IPS-20b (cell line): ENCODE measurements around the gene UCN2.

Source experiments
- H3K27ac ChIP-seq: one replicate; pipeline ENCODE4 v1.5.1; 2013; ENCODE audit warnings: low read length
- H3K27me3 ChIP-seq: 2 replicates; pipeline ENCODE4 v1.6.1; 2013; ENCODE audit warnings: mild to moderate bottlenecking, low read length, inconsistent platforms; ENCODE audit not compliant: insufficient read depth
- H3K36me3 ChIP-seq: 2 replicates; pipeline ENCODE4 v1.6.1; 2013; ENCODE audit warnings: low read depth, mild to moderate bottlenecking, inconsistent platforms, low read length, moderate library complexity; ENCODE audit not compliant: insufficient read depth
- H3K4me1 ChIP-seq: 2 replicates; pipeline ENCODE4 v1.6.1; 2013; ENCODE audit warnings: mild to moderate bottlenecking, control low read depth, inconsistent platforms, low read length, moderate library complexity; ENCODE audit not compliant: insufficient read depth
- H3K4me3 ChIP-seq: 2 replicates; pipeline ENCODE4 v1.5.1; 2013; ENCODE audit warnings: mild to moderate bottlenecking, low read length, inconsistent platforms
- H3K9ac ChIP-seq: 2 replicates; pipeline ENCODE4 v1.6.1; 2013; ENCODE audit warnings: low read depth, mild to moderate bottlenecking, inconsistent platforms, low read length, moderate library complexity
- H3K9me3 ChIP-seq: 2 replicates; pipeline ENCODE4 v1.6.1; 2013; ENCODE audit warnings: mild to moderate bottlenecking, low read depth, low read length, inconsistent platforms; ENCODE audit not compliant: insufficient read depth

UCN2 gene

GRCh38 chr3:48585411-48585810 lies 21.8 kb upstream of the UCN2 start:
- Histone ChIP-seq H3K4me1 (no peaks in the 10 kb centered on the region), H3K27ac (no peak overlapping the region), H3K9me3 (no peaks in the 10 kb centered on the region), H3K9ac (no peak overlapping the region), H3K36me3 (no peaks in the 10 kb centered on the region; the same call in 1 of the 2 replicates), H3K4me3 (no peak overlapping the region), H3K27me3 (no peaks in the 10 kb centered on the region)

GRCh38 chr3:48584836-48585235 lies 21.3 kb upstream of the UCN2 start:
- Histone ChIP-seq H3K9ac (no peak overlapping the region), H3K4me3 (no peak overlapping the region), H3K27me3 (no peaks in the 10 kb centered on the region), H3K36me3 (no peaks in the 10 kb centered on the region; the same call in 1 of the 2 replicates), H3K27ac (no peak overlapping the region), H3K9me3 (no peaks in the 10 kb centered on the region), H3K4me1 (no peaks in the 10 kb centered on the region)

GRCh38 chr3:48581621-48582481 lies 18.3 kb upstream of the UCN2 start:
- H3K9me3 ChIP-seq = no peaks in the 10 kb centered on the region
- no peaks in the 10 kb centered on the region for H3K27me3 ChIP-seq
- H3K4me3 ChIP-seq = no peak overlapping the region
- no peak overlapping the region for H3K27ac ChIP-seq
- peaks cover 5% of the 10 kb centered on the region; the same call in 1 of the 2 replicates for H3K36me3 ChIP-seq
- no peaks in the 10 kb centered on the region for H3K4me1 ChIP-seq
- H3K9ac ChIP-seq = no peak overlapping the region

- no peaks in the 10 kb centered on the region for H3K4me1 ChIP-seq
- no peaks in the 10 kb centered on the region for H3K9me3 ChIP-seq
- H3K4me3 ChIP-seq = no peak overlapping the region
- peaks cover 5% of the 10 kb centered on the region; the same call in 1 of the 2 replicates for H3K36me3 ChIP-seq
- no peaks in the 10 kb centered on the region for H3K27me3 ChIP-seq
- no peak overlapping the region for H3K9ac ChIP-seq
- no peak overlapping the region for H3K27ac ChIP-seq
Observed at GRCh38 chr3:48576647-48577046, 13.1 kb upstream of the UCN2 start.

- H3K4me3 ChIP-seq = no peak overlapping the region
- no peak overlapping the region for H3K27ac ChIP-seq
- no peaks in the 10 kb centered on the region for H3K27me3 ChIP-seq
- no peaks in the 10 kb centered on the region for H3K4me1 ChIP-seq
- H3K9me3 ChIP-seq = no peaks in the 10 kb centered on the region
- H3K9ac ChIP-seq = no peak overlapping the region
- H3K36me3 ChIP-seq = peaks cover 5% of the 10 kb centered on the region; the same call in 1 of the 2 replicates
Observed at GRCh38 chr3:48575366-48575765, 11.8 kb upstream of the UCN2 start.

GRCh38 chr3:48573973-48574585 lies 10.5 kb upstream of the UCN2 start:
- Histone ChIP-seq H3K9me3 (no peaks in the 10 kb centered on the region), H3K27ac (no peak overlapping the region), H3K4me3 (no peak overlapping the region), H3K4me1 (no peaks in the 10 kb centered on the region), H3K9ac (no peak overlapping the region), H3K36me3 (peaks cover 5% of the 10 kb centered on the region; the same call in 1 of the 2 replicates), H3K27me3 (no peaks in the 10 kb centered on the region)

- H3K9me3 ChIP-seq = no peaks in the 10 kb centered on the region
- no peaks in the 10 kb centered on the region for H3K4me1 ChIP-seq
- no peaks in the 10 kb centered on the region for H3K27me3 ChIP-seq
- H3K9ac ChIP-seq = no peak overlapping the region
- no peak overlapping the region for H3K4me3 ChIP-seq
- peaks cover 5% of the 10 kb centered on the region; the same call in 1 of the 2 replicates for H3K36me3 ChIP-seq
- no peak overlapping the region for H3K27ac ChIP-seq
Observed at GRCh38 chr3:48572517-48572916, 8.9 kb upstream of the UCN2 start.

- Histone ChIP-seq H3K36me3 (no peaks in the 10 kb centered on the region), H3K27ac (no peak overlapping the region)
Observed at GRCh38 chr3:48571938-48572337, 8.4 kb upstream of the UCN2 start.

GRCh38 chr3:48569808-48570450 lies 6.3 kb upstream of the UCN2 start:
- Histone ChIP-seq H3K27me3 (no peaks in the 10 kb centered on the region), H3K4me1 (no peaks in the 10 kb centered on the region), H3K4me3 (no peak overlapping the region), H3K36me3 (no peaks in the 10 kb centered on the region), H3K9ac (no peak overlapping the region), H3K9me3 (no peaks in the 10 kb centered on the region), H3K27ac (no peak overlapping the region)

More at GRCh38 chr3:48571938-48572337, 8.4 kb upstream of the UCN2 start:
- no peaks in the 10 kb centered on the region for H3K4me1 ChIP-seq
- no peaks in the 10 kb centered on the region for H3K27me3 ChIP-seq
- no peak overlapping the region for H3K4me3 ChIP-seq
- no peaks in the 10 kb centered on the region for H3K9me3 ChIP-seq
- H3K9ac ChIP-seq = no peak overlapping the region

GRCh38 chr3:48569400-48569799 lies 5.8 kb upstream of the UCN2 start:
- Histone ChIP-seq H3K9me3 (no peaks in the 10 kb centered on the region), H3K36me3 (no peaks in the 10 kb centered on the region), H3K27me3 (no peaks in the 10 kb centered on the region), H3K4me1 (no peaks in the 10 kb centered on the region), H3K9ac (no peak overlapping the region; the same call in 1 of the 2 replicates), H3K27ac (no peak overlapping the region), H3K4me3 (no peak overlapping the region)

- Histone ChIP-seq H3K4me1 (peaks cover under 1% of the 10 kb centered on the region; the same call in 1 of the 2 replicates), H3K9me3 (no peaks in the 10 kb centered on the region), H3K4me3 (no peak overlapping the region), H3K27me3 (no peaks in the 10 kb centered on the region), H3K9ac (no peak overlapping the region), H3K27ac (no peak overlapping the region), H3K36me3 (no peaks in the 10 kb centered on the region)
Observed at GRCh38 chr3:48568476-48568875, 4.9 kb upstream of the UCN2 start.
